ENCODE data around the gene INO80C. TPM values are rescaled to one million over a fixed set of nuclear protein-coding genes. Genes with fewer than 3 reads are reported as not detected.

INO80C gene
- total RNA-seq, 1 experiment from 2014 or later: 51.1 TPM

- H4K8ac ChIP-seq (replicated peaks; ENCODE audit: insufficient read length, low read depth, low read length): no peak overlapping the region
- no peaks in the 10 kb centered on the region for H3K27me3 Mint-ChIP-seq (ENCODE audit: low read depth)
- no peak overlapping the region for H3K27ac Mint-ChIP-seq
- H4K20me1 ChIP-seq (ENCODE audit: control insufficient read depth, insufficient read depth, insufficient read length): no peaks in the 10 kb centered on the region
- H3K4me1 ChIP-seq (ENCODE audit: insufficient read depth, low read length): no peaks in the 10 kb centered on the region; the same call in 1 of the 2 replicates
- no CpG with 5 or more reads among the region's 2 CpGs for WGBS (ENCODE audit: extremely low coverage, insufficient read length, low lambda C conversion rate)
- H3K18ac ChIP-seq (ENCODE audit: insufficient read length, low read depth, low read length): no peak overlapping the region
- no peak overlapping the region for H3K14ac ChIP-seq (ENCODE audit: insufficient read depth, low read length)
- H3K9ac ChIP-seq (ENCODE audit: extremely low read depth, insufficient read length, low read length): no peak overlapping the region
- no peak overlapping the region for H3K4me2 ChIP-seq (ENCODE audit: insufficient read depth, insufficient read length, low read length)
- no peak overlapping the region for H2BK15ac ChIP-seq (ENCODE audit: low read depth, low read length)
- no peak overlapping the region for H3K27ac ChIP-seq (ENCODE audit: insufficient read length, low read depth, low read length)
- no peak overlapping the region for H2BK5ac ChIP-seq (ENCODE audit: insufficient read length, low read length)
- H3K4me3 Mint-ChIP-seq: no peak overlapping the region
- DNase-seq: no peak
- H3K23ac ChIP-seq (ENCODE audit: insufficient read length, low read depth, low read length): no peak overlapping the region
- no peak overlapping the region for H2BK20ac ChIP-seq (ENCODE audit: low read depth, low read length, poor library complexity, severe bottlenecking)
- no peak overlapping the region for H4K5ac ChIP-seq (ENCODE audit: insufficient read length, low read depth, low read length)
- TF ChIP-seq CTCF (conservative IDR thresholded peaks at IDR 0.05): no peak
- no peaks in the 10 kb centered on the region for H3K79me1 ChIP-seq (ENCODE audit: insufficient read depth, low read depth, low read length, poor library complexity, severe bottlenecking)
- H3K4me1 Mint-ChIP-seq: peaks cover 9 to 10% of the 10 kb centered on the region in 2 experiments
- no peaks in the 10 kb centered on the region for H3K9me3 Mint-ChIP-seq
- no peak overlapping the region for H3T11ph ChIP-seq (ENCODE audit: low read length)
- no peak overlapping the region for H3K56ac ChIP-seq (ENCODE audit: insufficient read length, low read depth, low read length)
- no peaks in the 10 kb centered on the region for H3K79me2 ChIP-seq (ENCODE audit: insufficient read depth, low read length)
- H2BK12ac ChIP-seq (ENCODE audit: insufficient read length, low read depth, low read length): no peak overlapping the region
- no peak overlapping the region for H4K91ac ChIP-seq (ENCODE audit: insufficient read length, low read depth, low read length)
- no peaks in the 10 kb centered on the region for H3K27me3 ChIP-seq (ENCODE audit: insufficient read depth, low read length)
- no peaks in the 10 kb centered on the region for H3K23me2 ChIP-seq (ENCODE audit: insufficient read length, low read depth, low read length, poor library complexity, severe bottlenecking)
- no peak overlapping the region for H2AFZ ChIP-seq (ENCODE audit: low read length)
- H2AK5ac ChIP-seq (ENCODE audit: insufficient read length, low read length): no peak overlapping the region
- no peaks in the 10 kb centered on the region for H3K9me3 ChIP-seq (ENCODE audit: control insufficient read depth, low read depth, low read length)
- H3K36me3 Mint-ChIP-seq (ENCODE audit: insufficient read depth in 1 of 3, low read depth in 3 of 3): no peaks in the 10 kb centered on the region
- H2BK120ac ChIP-seq (ENCODE audit: low read depth, low read length, poor library complexity, severe bottlenecking): no peak overlapping the region
- no peak overlapping the region for H3K4ac ChIP-seq (ENCODE audit: low read depth, low read length)
Measured at GRCh38 chr18:35437836-35438235, 59.9 kb downstream of the INO80C start.
